Stimulated activated CD8-positive, alpha-beta memory T cell treated with anti-CD3 and anti-CD28 coated beads, Interleukin-12 subunit alpha, Interleukin-12 subunit beta, amount 100 ng/mL, for 4 hours (primary cell): ENCODE results near the gene NR3C2.
"Not testable (repeated sequence)": the region's sequence is repeated elsewhere in the genome, so short reads cannot be mapped to it uniquely, and the experiment has no call there.

Experiments
- DNase-seq: peaks from one replicate; pipeline ENCODE4 v3.0.0-alpha.2; 2020; ENCODE audit warnings: low read depth

The NR3C2 gene

GRCh38 chr4:148162519-148162918 is 279.7 kb downstream of the NR3C2 start:
- no peak for DNase-seq

GRCh38 chr4:148161601-148162000 is 280.6 kb downstream of the NR3C2 start:
- no peak for DNase-seq

DNA sequence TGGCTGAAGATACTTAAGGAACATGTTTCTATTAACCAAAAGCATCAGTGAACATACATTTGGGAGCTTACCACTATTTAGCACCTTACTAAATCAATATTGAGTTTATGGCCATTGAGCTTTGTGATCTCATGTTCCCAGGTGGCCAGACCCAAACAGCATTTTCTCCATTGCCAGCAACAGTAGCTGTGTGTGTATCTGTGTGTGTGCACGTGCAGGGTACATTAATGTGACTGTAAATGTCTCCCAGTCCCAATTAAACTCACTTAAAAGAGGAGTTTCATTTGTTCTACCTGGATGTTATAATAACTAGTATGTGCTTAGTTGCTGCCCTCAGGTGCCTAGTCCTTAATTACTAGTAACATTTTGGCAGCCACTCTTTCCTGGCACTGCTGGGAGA is 282.4 kb downstream of the NR3C2 start:
- no peak for DNase-seq

- no peak for DNase-seq
Observed at GRCh38 chr4:148154769-148155168, 287.4 kb downstream of the NR3C2 start.

- DNase-seq, result no peak
Observed at GRCh38 chr4:148152868-148153625, 289.2 kb downstream of the NR3C2 start.

DNA sequence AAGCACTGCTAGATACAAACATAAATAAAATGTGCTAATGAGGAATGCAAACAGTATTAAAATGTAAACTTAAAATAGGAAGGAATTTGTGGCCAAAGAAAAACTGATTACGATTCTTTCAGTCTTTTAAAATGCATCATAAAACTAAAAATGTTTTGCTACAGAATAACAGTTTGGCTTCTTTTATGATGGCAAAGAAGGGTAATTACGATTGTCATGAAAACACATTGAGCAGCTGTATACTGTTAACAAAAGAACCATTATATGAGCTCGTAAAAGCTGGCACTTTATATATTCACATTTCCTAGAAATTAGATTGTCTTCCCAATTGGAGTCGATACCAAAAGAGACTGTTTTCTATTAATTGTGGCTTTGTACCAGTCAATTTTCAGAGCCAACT is 290.4 kb downstream of the NR3C2 start:
- DNase-seq, result no peak

DNA sequence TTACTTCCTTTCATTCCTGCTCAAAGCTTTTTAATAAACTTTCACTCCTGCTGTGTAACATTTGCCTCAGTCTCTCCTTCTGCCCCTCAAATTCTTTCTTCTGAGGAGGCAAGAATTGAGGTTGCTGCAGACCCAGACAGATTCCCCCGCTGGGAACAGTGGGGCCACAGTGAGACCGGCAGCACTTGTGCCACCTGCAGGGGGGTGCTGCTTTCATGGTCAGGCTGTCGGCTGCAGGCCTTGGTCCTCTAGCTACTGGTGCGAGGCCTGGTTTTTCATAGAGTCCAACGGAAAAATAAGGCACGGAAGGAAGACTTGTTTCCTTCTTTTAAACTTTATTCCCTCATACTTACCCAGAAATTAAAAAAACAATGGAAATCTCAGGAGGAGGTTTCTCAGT is 296.7 kb downstream of the NR3C2 start:
- DNase-seq, result no peak

DNA sequence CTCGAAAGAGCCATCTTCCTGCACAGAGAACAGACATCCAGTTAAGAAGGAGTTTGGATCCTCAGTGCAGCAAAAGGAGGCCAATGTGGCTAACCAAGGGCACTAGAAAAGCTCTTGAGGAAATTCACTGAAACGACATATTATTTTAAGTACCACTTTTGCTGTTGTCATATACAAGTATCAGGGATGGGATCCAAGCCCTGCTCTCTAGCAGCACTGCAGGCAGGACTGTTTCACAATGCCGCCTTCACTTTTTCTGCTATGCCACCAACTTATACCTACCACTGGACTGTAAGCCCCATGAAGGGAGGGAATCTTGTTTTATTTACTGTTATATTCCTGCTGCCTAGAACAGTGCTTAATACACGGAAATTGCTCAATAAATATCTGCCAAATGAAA is 299.0 kb downstream of the NR3C2 start:
- DNase-seq, result no peak

DNA sequence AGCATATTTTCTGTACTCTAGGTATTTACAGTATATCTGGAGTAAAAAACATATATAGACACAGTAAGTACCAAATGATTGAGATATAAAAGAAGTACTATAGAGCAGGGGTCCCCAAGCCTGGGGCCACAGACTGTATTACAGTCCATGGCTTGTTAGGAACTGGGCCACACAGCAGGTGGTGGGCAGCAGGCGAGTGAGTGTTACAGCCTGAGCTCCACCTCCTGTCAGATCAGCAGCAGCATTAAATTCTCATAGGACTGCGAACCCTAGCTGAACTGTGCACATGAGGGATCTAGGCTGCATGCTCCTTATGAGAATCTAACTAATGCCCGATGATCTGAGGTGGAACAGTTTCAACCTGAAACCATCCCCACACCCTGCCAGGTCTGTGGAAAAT is 300.7 kb downstream of the NR3C2 start:
- DNase-seq, result no peak

GRCh38 chr4:148126825-148127224 is 315.4 kb downstream of the NR3C2 start:
- DNase-seq, result no peak

DNA sequence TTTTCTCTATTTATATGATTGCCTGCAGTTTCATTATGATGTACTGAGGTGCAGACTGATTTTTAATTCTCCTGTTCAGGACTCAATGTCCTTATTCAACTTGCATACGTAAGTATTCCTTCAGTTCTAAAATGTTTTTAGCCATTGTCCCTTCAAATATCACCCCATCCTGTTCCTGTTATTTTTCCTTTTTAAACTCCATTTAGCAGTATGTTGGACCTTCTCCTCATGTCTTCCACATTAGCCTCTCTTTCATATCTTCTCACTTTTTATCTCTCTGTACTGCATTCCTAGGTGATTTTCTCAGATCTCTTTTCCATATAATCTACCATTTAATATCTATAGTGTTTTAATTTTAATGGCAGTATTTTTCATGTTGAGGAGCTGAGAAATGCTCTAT is 317.7 kb downstream of the NR3C2 start:
- no peak for DNase-seq

DNA sequence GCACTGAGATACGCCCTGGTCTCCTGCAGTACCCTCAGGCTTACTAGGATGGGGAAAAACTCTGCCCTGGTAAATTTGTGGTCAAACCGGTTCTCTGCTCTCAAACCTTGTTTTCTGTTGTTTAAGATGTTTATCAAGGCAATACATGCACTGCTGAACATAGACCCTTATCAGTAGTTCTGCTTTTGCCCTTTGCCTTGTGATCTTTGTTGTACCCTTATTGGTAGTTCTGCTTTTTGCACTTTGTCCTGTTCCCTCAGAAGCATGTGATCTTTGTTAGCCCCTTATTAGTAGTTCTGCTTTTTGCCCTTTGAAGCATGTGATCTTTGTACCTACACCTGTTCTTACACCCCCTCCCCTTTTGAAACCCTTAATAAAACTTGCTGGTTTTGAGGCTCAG is 319.1 kb downstream of the NR3C2 start:
- not testable (repeated sequence) for DNase-seq

DNA sequence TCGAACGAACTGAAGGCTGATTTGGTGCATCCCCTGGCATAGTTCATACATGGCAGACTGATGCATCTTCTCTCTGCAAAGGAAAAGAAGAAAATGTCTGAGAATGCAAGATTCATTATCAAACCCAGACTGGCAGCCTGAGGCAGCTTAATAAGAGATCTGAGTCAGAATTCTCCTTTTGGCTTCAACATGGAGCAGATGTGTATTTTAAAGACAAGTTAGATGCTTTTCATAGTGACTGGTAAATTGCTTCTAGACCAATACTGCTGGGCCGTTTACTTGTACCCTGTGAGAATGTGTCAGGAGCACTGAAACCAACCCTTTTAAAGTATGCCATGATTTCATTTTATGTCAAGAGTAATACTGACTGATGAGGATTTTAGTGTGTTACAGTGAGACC is 322.0 kb downstream of the NR3C2 start:
- DNase-seq, result no peak

GRCh38 chr4:148118633-148119032 is 323.6 kb downstream of the NR3C2 start:
- DNase-seq, result no peak

- no peak for DNase-seq
Observed at GRCh38 chr4:148118179-148118578, 324.0 kb downstream of the NR3C2 start.

DNA sequence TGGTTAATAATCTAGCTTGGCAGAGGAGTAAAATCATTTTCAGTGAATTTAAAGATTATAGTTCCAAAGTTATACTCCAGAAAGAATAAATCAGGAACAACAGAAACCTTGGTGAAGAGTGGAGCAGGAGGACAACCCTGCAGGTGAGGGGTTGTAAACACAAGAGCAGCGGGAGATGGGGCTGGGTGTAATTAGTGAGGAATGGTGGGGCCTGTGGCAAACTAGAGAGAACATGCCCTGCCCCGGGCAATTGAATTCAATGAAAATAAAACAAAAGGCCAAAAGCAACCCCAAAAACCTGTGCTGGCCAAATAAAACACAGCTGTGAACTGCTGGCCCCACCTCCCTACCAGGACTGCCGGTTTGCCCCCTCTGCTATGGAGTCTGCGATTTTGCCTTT is 325.2 kb downstream of the NR3C2 start:
- DNase-seq, result no peak

DNA sequence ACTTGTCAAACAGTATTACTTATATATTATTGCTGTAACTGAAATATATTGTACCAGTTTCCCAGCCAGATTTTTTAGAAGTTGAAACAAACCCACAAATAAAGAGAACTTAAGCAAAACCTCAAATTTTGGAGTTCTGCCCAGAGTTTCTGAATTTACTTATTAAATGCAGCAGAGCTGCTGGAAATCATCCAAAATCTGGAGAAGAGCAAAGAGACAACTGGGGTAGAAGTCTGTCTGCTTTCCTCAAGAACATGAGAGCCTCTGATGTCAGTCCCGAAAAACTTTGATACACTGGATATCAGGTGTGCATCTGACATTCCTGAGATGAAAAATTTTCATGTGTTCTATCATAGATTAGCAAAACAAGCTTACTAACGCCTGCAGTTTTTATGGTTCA is 325.9 kb downstream of the NR3C2 start:
- DNase-seq, result no peak

GRCh38 chr4:148114436-148114835 is 327.8 kb downstream of the NR3C2 start:
- no peak for DNase-seq

GRCh38 chr4:148112231-148112982 is 329.8 kb downstream of the NR3C2 start:
- DNase-seq, result no peak

GRCh38 chr4:148110169-148110568 is 332.0 kb downstream of the NR3C2 start:
- DNase-seq, result no peak

- no peak for DNase-seq
Observed at GRCh38 chr4:148109216-148109615, 333.0 kb downstream of the NR3C2 start.

DNA sequence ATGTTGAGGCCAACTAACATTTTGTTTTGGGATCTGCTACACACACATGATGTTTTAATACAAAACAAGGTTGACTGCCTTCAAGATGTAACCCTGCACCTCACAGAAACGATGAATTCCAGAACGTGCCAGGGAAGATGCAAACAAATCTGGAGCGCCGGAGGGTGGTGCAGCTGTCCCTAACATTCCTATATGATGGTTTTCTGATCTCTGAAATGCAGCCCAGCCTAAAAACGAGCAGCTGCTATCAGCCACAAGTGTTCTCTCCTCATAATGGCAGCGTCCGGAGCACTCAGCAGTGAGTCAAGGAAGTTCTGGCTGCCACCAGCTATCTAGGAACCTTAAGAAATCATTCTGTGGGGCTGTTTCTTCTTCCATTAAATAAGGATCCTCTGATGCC is 333.4 kb downstream of the NR3C2 start:
- no peak for DNase-seq

GRCh38 chr4:148103597-148104355 is 338.4 kb downstream of the NR3C2 start:
- DNase-seq, result no peak
